Limb (tissue), 2 donors: ENCODE data around the gene ZSWIM9.
"Not testable (repeated sequence)": the region's sequence is repeated elsewhere in the genome, so short reads cannot be mapped to it uniquely, and the experiment has no call there.

Experiments used
- DNase-seq, 2 donors: peaks; one replicate each; pipeline ENCODE4 v3.0.0-alpha.2; 2016; ENCODE audit errors: extremely low spot score in 2 of 2

Gene ZSWIM9

GRCh38 chr19:48213959-48214358 lies 43.5 kb downstream of the ZSWIM9 start:
- DNase-seq = no peak

- DNase-seq = no peak
Measured at GRCh38 chr19:48216933-48217332, 46.5 kb downstream of the ZSWIM9 start.

GRCh38 chr19:48218997-48219396 lies 48.5 kb downstream of the ZSWIM9 start:
- DNase-seq = no peak

GRCh38 chr19:48220784-48221183 lies 50.3 kb downstream of the ZSWIM9 start:
- DNase-seq = not testable (repeated sequence)

- no peak for DNase-seq
Measured at GRCh38 chr19:48221628-48222027, 51.1 kb downstream of the ZSWIM9 start.

- DNase-seq = no peak
Measured at GRCh38 chr19:48230555-48231129, 60.2 kb downstream of the ZSWIM9 start.

GRCh38 chr19:48237057-48237456 lies 66.6 kb downstream of the ZSWIM9 start:
- DNase-seq = no peak

GRCh38 chr19:48239120-48239519 lies 68.6 kb downstream of the ZSWIM9 start:
- DNase-seq = no peak

GRCh38 chr19:48239582-48240141 lies 69.2 kb downstream of the ZSWIM9 start:
- DNase-seq = no peak

GRCh38 chr19:48241771-48242170 lies 71.3 kb downstream of the ZSWIM9 start:
- not testable (repeated sequence) for DNase-seq

- no peak for DNase-seq
Measured at GRCh38 chr19:48244281-48244680, 73.8 kb downstream of the ZSWIM9 start.

- DNase-seq = no peak
Measured at GRCh38 chr19:48246101-48246500, 75.6 kb downstream of the ZSWIM9 start.

- no peak for DNase-seq
Measured at GRCh38 chr19:48247212-48247611, 76.7 kb downstream of the ZSWIM9 start.
